Measurements from ENCODE around the gene HMGXB4. TPM values are rescaled to one million over a fixed set of nuclear protein-coding genes. Genes with fewer than 3 reads are reported as not detected.
"Not testable (repeated sequence)": the region's sequence is repeated elsewhere in the genome, so short reads cannot be mapped to it uniquely, and the experiment has no call there.

HMGXB4 gene
- total RNA-seq, 2 donors from 2014 or later = 14.7 to 15.7 TPM

DNA sequence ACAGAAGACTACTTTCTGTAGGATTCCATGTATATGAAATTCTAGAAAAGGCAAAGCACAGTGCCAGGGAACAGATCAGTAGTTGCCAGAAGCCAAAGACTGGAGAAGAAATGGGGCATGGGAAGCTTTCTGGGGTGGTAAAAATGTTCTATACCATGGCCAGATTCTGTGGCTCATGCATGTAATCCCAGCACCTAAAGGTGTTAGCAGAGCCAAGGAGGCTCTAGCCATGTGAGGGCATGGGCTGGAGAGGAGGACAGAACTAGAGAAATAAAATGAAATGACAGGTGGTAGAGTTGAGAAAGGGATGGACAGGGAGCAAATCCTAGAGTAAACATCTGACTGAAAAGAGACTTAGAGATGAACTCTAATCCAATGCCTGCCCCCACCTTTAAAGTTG lies 26.9 kb upstream of the HMGXB4 start:
- Histone ChIP-seq H3K36me3 (no peaks in the 10 kb centered on the region), H3K4me3 (no peak overlapping the region), H3K4me1 (ENCODE audit: control insufficient read depth in 1 of 2, low read depth in 2 of 2) (no peaks in the 10 kb centered on the region), H3K9me3 (no peaks in the 10 kb centered on the region), H3K27me3 (replicated peaks; ENCODE audit: insufficient read depth) (no peaks in the 10 kb centered on the region), H3K27ac (no peak overlapping the region)
- TF ChIP-seq, protein P1, sequence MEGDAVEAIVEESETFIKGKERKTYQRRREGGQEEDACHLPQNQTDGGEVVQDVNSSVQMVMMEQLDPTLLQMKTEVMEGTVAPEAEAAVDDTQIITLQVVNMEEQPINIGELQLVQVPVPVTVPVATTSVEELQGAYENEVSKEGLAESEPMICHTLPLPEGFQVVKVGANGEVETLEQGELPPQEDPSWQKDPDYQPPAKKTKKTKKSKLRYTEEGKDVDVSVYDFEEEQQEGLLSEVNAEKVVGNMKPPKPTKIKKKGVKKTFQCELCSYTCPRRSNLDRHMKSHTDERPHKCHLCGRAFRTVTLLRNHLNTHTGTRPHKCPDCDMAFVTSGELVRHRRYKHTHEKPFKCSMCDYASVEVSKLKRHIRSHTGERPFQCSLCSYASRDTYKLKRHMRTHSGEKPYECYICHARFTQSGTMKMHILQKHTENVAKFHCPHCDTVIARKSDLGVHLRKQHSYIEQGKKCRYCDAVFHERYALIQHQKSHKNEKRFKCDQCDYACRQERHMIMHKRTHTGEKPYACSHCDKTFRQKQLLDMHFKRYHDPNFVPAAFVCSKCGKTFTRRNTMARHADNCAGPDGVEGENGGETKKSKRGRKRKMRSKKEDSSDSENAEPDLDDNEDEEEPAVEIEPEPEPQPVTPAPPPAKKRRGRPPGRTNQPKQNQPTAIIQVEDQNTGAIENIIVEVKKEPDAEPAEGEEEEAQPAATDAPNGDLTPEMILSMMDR (IDR thresholded peaks at IDR 0.05) = no peak
- DNase-seq (ENCODE audit: low spot score) (no peak), ATAC-seq (ENCODE audit: insufficient number of reproducible peaks, low FRiP score, low read depth) (no peak)

GRCh38 chr22:35230839-35231584 lies 26.3 kb upstream of the HMGXB4 start:
- H3K9me3 ChIP-seq = no peaks in the 10 kb centered on the region
- no peaks in the 10 kb centered on the region for H3K36me3 ChIP-seq
- ATAC-seq (ENCODE audit: insufficient number of reproducible peaks, low FRiP score, low read depth) (no peak), DNase-seq (ENCODE audit: low spot score) (no peak)
- no peaks in the 10 kb centered on the region for H3K27me3 ChIP-seq (replicated peaks; ENCODE audit: insufficient read depth)
- H3K4me1 ChIP-seq (ENCODE audit: control insufficient read depth in 1 of 2, low read depth in 2 of 2) = no peaks in the 10 kb centered on the region
- H3K27ac ChIP-seq = no peak overlapping the region
- TF ChIP-seq, protein P1 (IDR thresholded peaks at IDR 0.05) = no peak
- H3K4me3 ChIP-seq = no peak overlapping the region

GRCh38 chr22:35231585-35232084 lies 25.7 kb upstream of the HMGXB4 start:
- ATAC-seq (ENCODE audit: insufficient number of reproducible peaks, low FRiP score, low read depth) (no peak), DNase-seq (ENCODE audit: low spot score) (no peak)
- Histone ChIP-seq H3K4me3 (no peak overlapping the region), H3K36me3 (no peaks in the 10 kb centered on the region), H3K9me3 (no peaks in the 10 kb centered on the region), H3K27ac (no peak overlapping the region), H3K27me3 (replicated peaks; ENCODE audit: insufficient read depth) (no peaks in the 10 kb centered on the region), H3K4me1 (ENCODE audit: control insufficient read depth in 1 of 2, low read depth in 2 of 2) (no peaks in the 10 kb centered on the region)
- TF ChIP-seq, protein P1 (IDR thresholded peaks at IDR 0.05) = peak; percentile 60

DNA sequence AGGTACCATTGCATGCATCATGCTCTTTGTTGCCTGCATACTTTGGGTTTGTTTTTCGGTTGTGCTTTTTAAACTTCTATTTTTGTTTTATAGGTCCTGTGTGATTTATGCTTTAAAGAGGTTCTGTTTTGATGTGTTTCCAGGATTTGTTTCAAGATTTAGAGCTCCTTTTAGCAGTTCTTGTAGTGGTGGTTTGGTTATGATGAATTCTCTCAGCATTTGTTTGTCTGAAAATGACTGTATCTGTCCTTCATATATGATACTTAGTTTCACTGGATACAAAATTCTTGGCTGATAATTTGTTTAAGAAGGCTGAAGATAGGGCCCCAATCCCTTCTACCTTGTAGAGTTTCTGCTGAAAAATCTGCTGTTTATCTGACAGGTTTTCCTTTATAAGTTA lies 18.5 kb upstream of the HMGXB4 start:
- not testable (repeated sequence) for ATAC-seq (ENCODE audit: insufficient number of reproducible peaks, low FRiP score, low read depth); H3K27me3 ChIP-seq (replicated peaks; ENCODE audit: insufficient read depth); H3K4me1 ChIP-seq (ENCODE audit: control insufficient read depth in 1 of 2, low read depth in 2 of 2); H3K9me3 ChIP-seq; H3K4me3 ChIP-seq; H3K36me3 ChIP-seq; H3K27ac ChIP-seq; DNase-seq (ENCODE audit: low spot score)

GRCh38 chr22:35244507-35244906 lies 12.8 kb upstream of the HMGXB4 start:
- H3K27ac ChIP-seq; DNase-seq (ENCODE audit: low spot score); ATAC-seq (ENCODE audit: insufficient number of reproducible peaks, low FRiP score, low read depth); H3K4me3 ChIP-seq; H3K27me3 ChIP-seq (replicated peaks; ENCODE audit: insufficient read depth); H3K9me3 ChIP-seq; H3K36me3 ChIP-seq; H3K4me1 ChIP-seq (ENCODE audit: control insufficient read depth in 1 of 2, low read depth in 2 of 2): not testable (repeated sequence)

GRCh38 chr22:35250156-35250555 lies 7.1 kb upstream of the HMGXB4 start:
- Histone ChIP-seq H3K27ac (no peak overlapping the region), H3K27me3 (replicated peaks; ENCODE audit: insufficient read depth) (no peaks in the 10 kb centered on the region), H3K4me1 (ENCODE audit: control insufficient read depth in 1 of 2, low read depth in 2 of 2) (no peaks in the 10 kb centered on the region), H3K36me3 (no peaks in the 10 kb centered on the region), H3K4me3 (no peak overlapping the region), H3K9me3 (no peaks in the 10 kb centered on the region)
- DNase-seq (ENCODE audit: low spot score) (no peak), ATAC-seq (ENCODE audit: insufficient number of reproducible peaks, low FRiP score, low read depth) (no peak)
- TF ChIP-seq, protein P1 (IDR thresholded peaks at IDR 0.05) = no peak
